Large intestine (tissue), 3 donors: ENCODE results near the gene COQ3. TPM values are rescaled to one million over a fixed set of nuclear protein-coding genes. Genes with fewer than 3 reads are reported as not detected.
A peak's percentile ranks its signal among the peaks of the same experiment; 100 is the strongest.
"Not testable (repeated sequence)": the region's sequence is repeated elsewhere in the genome, so short reads cannot be mapped to it uniquely, and the experiment has no call there.

ENCODE experiments used
- DNase-seq, 2 donors: peaks; one replicate each; pipeline versions ENCODE4 v3.0.0 to v3.0.0-alpha.2; 2013
- H3K27ac ChIP-seq: one replicate; pipeline ENCODE4 v1.5.1; 2013; ENCODE audit warnings: low read length
- H3K27me3 ChIP-seq: 2 replicates; pipeline ENCODE4 v1.6.1; 2013; ENCODE audit warnings: low read length; ENCODE audit not compliant: control insufficient read depth, insufficient read depth
- H3K36me3 ChIP-seq: 2 replicates; pipeline ENCODE4 v1.6.1; 2013; ENCODE audit warnings: low read length; ENCODE audit not compliant: control insufficient read depth, insufficient read depth
- H3K4me1 ChIP-seq: one replicate; pipeline ENCODE4 v1.6.1; 2013; ENCODE audit warnings: low read length; ENCODE audit not compliant: control insufficient read depth, insufficient read depth
- H3K4me3 ChIP-seq: one replicate; pipeline ENCODE4 v1.5.1; 2013; ENCODE audit warnings: low read length
- H3K9me3 ChIP-seq: one replicate; pipeline ENCODE4 v1.6.1; 2013; ENCODE audit warnings: mild to moderate bottlenecking, low read depth, low read length, moderate library complexity; ENCODE audit not compliant: control insufficient read depth
- WGBS: methylation state at CpG from one replicate; pipeline ENCODE4 v1.1.5; 2013; ENCODE audit warnings: low lambda C conversion rate; ENCODE audit not compliant: insufficient coverage; 5-methylcytosine and 5-hydroxymethylcytosine counted together
- polyA plus RNA-seq: library from polyadenylated mRNA; unstranded; fragments of 120-200 nt; gene quantifications from one replicate; pipeline ENCODE4 v1.2.1, GENCODE V29; 2013

Gene COQ3
- polyA plus RNA-seq, 1 donor: 8.2 TPM

DNA sequence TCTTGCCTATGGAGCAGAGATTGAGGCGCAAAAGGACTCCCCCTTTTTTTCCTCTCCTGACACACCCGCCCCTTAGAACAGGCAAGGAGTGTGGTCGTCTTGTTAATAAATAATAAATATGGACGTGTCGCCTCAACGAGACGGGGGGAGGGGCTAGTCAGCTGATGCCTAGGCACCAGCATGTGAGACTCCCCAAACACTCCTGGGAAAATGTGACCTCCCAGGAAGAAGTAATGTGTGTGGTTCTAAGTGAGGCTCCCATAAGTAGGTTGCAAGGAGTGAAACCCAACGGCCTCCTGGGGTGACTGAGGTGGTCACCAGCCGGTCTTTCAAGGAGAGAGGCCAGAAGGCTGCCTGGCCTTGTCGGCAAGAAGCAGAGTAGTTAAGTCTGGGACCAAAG lies 43.4 kb downstream of the COQ3 start:
- H3K36me3 ChIP-seq: no peaks in the 10 kb centered on the region
- peaks cover 5% of the 10 kb centered on the region for H3K4me1 ChIP-seq
- peaks cover 2% of the 10 kb centered on the region for H3K9me3 ChIP-seq
- H3K4me3 ChIP-seq: no peak overlapping the region
- peak in 1 of 2 donors; percentile 26 for DNase-seq
- H3K27me3 ChIP-seq: peaks cover 47% of the 10 kb centered on the region
- no peak overlapping the region for H3K27ac ChIP-seq
- no CpG with 5 or more reads among the region's 10 CpGs for WGBS

DNA sequence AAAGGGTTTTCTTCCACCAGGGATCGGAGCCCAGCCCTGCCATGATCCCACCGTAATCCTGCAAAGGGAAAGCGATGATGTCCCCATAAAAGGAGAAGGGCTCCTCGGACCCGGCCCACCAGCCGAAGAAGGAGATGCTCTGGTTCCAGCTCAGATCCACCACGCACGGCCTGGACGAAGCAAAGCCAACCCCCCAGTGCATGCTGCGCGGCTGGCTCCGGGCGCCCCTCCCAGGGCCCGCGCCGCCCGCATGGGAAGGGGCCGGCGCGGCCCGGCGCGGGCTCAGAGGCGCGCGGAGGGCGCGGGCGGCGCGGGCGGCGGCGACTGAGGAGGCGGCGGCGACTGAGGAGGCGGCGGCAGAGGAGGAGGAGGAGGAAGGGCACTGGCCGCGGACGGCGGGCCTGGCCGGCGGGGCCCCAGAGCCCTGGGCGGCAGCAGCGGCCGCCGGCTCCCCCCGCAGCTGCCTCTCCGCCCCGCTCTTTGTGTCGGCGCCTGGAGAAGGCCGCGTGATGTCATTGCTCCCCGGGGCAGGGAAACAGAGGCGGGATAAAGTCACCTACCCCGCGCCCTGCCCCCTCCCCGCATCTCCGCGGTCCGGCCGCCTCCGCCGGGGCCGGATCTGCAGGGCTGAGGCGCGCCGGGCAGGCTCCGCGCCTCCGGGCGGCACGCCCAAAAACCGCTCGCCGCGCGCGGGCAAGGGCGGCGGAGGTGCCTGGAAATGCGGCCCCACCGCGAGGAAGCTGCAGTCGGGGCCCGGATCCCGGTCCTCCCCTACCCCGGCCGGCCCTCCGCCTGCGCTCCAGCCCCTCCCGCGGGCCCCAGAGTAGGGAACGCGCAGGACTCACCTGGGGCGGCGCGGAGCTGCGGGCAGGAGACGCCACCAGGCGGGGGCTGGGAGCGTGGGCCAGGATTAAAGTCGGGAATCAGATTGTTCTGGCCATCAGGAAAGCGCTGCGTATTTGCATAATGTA lies 44.5 kb downstream of the COQ3 start, which contains the start of gene FAXC:
TSS of gene FAXC (minus strand) at position 504 of the 971 bp plus-strand sequence. CDS start at position 202, 302 bp downstream.
- DNase-seq: peak; percentile 5 to 57
- H3K4me3 ChIP-seq: peak within 1 kb of the TSS; percentile 52
- no peaks in the 10 kb centered on the region for H3K36me3 ChIP-seq
- H3K27ac ChIP-seq: peak within 1 kb of the TSS; percentile 25
- H3K27me3 ChIP-seq: peaks cover 47% of the 10 kb centered on the region
- peaks cover 2% of the 10 kb centered on the region for H3K9me3 ChIP-seq
- no CpG with 5 or more reads among the region's 108 CpGs for WGBS
- peaks cover 5% of the 10 kb centered on the region for H3K4me1 ChIP-seq

DNA sequence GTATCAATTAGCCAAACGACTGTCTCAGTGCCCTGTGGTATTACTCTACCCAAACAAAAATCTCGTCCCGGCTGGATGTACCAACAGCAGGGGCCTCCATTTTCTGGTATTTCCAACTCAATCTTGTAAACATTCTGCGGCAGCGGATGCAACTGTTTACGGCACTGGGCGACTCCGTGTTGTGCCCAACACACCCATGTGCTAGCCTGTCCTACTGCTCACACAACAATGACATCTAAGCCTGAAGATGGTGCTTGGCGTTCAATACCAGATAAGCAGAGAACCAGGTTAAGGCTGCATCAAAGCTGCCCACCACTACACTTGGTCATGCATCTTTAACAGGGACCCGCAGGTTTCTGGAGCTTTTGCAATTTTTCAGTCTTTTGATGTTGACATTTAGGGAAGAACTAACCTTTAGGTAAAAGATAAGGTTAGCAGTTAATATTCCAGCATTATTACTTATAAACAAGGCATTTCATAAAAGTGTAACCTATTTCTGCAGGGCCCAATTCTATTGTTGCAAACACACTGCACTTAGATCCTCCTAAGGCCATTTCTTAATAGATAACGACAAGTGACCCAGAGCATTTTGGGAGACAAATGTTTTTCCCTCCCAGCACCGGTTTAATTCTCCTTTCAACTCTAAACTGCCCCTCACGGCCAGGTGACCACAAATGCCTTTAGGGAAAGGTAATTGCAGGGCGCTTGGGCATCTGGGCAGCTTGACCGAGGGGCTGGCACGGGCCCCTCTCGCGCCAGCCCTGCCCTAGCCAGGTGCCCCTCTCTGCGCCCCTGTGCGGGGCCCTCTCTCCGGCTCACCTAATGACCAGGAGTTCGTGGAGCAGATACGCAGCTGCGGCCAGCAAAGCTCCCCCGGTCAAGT lies 45.5 kb downstream of the COQ3 start:
- Histone ChIP-seq H3K36me3 (no peaks in the 10 kb centered on the region), H3K4me1 (peaks cover 5% of the 10 kb centered on the region), H3K27ac (peak overlapping the region; percentile 25), H3K9me3 (peaks cover 2% of the 10 kb centered on the region), H3K4me3 (peak overlapping the region; percentile 52), H3K27me3 (peaks cover 41% of the 10 kb centered on the region)
- no peak for DNase-seq
- WGBS: no CpG with 5 or more reads among the region's 25 CpGs

DNA sequence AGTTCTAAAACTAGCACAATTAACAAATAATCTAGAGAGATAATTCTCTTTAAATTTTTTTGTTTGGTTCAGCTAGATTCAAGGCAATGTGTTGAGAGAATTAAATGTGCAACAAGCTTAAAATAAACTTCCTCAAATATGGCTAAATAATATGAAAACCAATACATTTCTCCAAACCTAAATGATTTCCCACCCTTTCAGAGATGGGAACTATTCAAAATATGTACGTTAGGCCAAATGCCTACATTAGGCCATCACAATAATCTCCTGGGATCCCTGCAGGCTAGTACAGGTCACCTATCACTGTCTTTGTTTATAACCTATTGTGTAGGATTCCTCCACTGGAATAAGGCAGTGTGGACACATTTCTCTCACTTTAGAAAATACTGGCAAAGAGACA lies 46.2 kb downstream of the COQ3 start:
- WGBS: no CpG with 5 or more reads among the region's 1 CpG
- no peak overlapping the region for H3K4me3 ChIP-seq
- peaks cover 5% of the 10 kb centered on the region for H3K4me1 ChIP-seq
- H3K9me3 ChIP-seq: peaks cover 2% of the 10 kb centered on the region
- DNase-seq: no peak
- no peaks in the 10 kb centered on the region for H3K36me3 ChIP-seq
- H3K27ac ChIP-seq: no peak overlapping the region
- peaks cover 34% of the 10 kb centered on the region for H3K27me3 ChIP-seq

DNA sequence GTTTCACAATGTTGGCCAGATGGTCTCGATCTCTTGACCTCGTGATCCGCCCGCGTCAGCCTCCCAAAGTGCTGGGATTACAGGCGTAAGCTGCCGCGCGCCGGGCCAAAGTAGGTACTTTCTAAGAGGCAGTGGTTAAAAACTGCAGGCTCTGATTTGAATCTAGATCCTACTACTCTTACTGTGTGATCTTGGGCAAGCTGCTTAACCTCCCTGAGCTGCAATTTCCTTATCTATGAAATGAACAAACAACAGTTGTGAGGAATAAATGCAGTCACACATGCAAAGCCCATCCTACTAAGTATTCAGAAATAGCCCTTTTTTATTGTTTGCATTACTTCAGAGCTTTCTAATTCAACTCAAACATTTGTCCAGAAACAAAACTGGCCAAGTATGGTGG lies 47.4 kb downstream of the COQ3 start:
- no peak for DNase-seq
- no peaks in the 10 kb centered on the region for H3K36me3 ChIP-seq
- peaks cover 26% of the 10 kb centered on the region for H3K27me3 ChIP-seq
- no CpG with 5 or more reads among the region's 10 CpGs for WGBS
- H3K27ac ChIP-seq: no peak overlapping the region
- peaks cover 2% of the 10 kb centered on the region for H3K9me3 ChIP-seq
- H3K4me1 ChIP-seq: peaks cover 5% of the 10 kb centered on the region
- H3K4me3 ChIP-seq: no peak overlapping the region

DNA sequence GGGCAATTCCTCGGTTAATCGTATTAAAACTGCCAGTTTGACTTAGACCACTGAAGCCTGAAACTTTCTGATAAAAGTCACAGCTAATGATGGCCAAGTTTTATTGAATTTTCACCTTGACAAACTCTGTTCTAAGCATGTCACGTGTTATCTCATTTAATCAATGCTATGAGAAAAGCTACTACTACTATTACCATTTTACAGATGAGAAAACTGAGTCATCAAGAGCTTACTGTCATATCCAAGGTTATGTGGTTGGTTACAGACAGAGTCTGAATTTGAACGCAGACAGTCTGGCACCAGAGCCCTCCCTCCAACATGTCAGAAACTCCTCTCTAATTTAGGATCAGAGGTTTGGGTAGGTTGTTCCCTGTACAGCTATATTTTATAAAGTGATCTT lies 48.8 kb downstream of the COQ3 start:
- Histone ChIP-seq H3K9me3 (peaks cover 2% of the 10 kb centered on the region), H3K36me3 (no peaks in the 10 kb centered on the region), H3K27me3 (peaks cover 13% of the 10 kb centered on the region), H3K4me1 (no peaks in the 10 kb centered on the region), H3K4me3 (no peak overlapping the region), H3K27ac (no peak overlapping the region)
- no peak for DNase-seq
- 100% methylated on average over 2 of the region's 4 CpGs for whole genome bisulfite sequencing

DNA sequence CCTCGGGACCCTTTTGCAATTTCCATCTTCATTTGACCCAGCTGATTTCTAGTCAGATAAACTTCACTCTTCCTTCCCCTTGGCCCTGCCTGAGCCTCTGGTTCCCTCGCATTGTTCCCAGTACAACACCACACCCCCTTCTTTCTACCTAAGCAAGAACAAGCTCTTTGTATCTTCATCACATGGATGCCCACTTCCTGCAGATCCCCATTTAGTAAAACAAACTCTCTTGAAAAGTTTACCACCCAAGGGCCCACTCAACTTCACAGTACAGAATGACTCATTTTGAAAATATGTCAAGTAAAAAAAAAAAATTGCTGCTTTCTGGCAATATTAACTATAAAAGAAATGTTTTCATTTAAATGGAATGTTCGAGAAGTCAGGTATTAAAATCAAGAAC lies 49.7 kb downstream of the COQ3 start:
- Histone ChIP-seq H3K27ac (no peak overlapping the region), H3K4me3 (no peak overlapping the region), H3K4me1 (no peaks in the 10 kb centered on the region), H3K27me3 (peaks cover 11% of the 10 kb centered on the region), H3K36me3 (no peaks in the 10 kb centered on the region), H3K9me3 (peaks cover 2% of the 10 kb centered on the region)
- WGBS: 60% methylated on average over 1 of the region's 3 CpGs
- no peak for DNase-seq

DNA sequence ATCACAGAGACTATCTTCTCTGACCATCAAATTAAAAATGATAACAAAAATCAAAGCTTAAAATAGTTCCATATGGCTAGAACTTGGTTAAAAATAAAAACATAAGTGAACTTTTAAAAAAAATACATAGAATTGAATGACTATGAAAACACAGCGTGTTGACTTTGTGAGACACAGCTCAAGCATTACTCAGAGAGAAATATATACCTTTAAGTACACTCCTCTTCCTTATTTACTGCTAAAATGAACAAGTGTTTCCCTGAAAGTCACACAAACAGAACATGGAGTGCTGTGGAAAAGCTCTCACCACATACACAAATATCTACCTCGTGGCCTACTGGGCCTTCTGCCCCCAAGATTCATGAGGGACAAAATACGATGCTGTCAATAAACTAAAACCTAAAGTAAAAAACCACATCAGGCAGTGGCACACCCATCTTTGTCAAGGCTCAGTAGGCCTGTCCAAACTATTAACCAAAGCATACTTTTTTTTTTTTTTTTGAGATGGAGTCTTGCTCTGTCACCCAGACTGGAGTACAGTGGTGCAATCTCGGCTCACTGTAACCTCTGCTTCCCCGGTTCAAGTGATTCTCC lies 52.0 kb downstream of the COQ3 start:
- H3K4me1 ChIP-seq: no peaks in the 10 kb centered on the region
- no peaks in the 10 kb centered on the region for H3K9me3 ChIP-seq
- H3K4me3 ChIP-seq: no peak overlapping the region
- no peak for DNase-seq
- WGBS: no CpG with 5 or more reads among the region's 5 CpGs
- H3K27me3 ChIP-seq: peaks cover 5% of the 10 kb centered on the region
- no peak overlapping the region for H3K27ac ChIP-seq
- H3K36me3 ChIP-seq: no peaks in the 10 kb centered on the region

DNA sequence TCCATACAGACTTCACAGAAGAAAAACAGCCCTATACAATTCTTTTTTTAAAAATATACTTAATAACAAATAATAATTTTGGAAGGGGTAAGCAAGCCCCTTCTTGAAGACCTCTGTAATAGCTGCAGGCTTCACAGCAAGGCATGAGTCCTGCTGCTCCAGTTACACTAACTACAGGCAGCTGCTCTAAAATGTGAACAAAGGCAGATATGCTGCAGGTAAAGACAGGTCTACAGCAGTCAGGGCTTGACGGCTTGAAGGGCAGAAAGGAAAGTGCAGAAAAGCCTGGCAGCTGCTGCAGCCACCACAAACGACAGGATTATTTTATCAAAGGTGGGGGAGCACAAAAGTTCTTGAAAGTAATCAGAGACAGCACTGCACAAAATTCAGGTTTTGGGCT lies 55.8 kb downstream of the COQ3 start:
- WGBS: no CpG with 5 or more reads among the region's 2 CpGs
- no peak for DNase-seq
- Histone ChIP-seq H3K27me3 (peaks cover 5% of the 10 kb centered on the region), H3K27ac (no peak overlapping the region), H3K4me3 (no peak overlapping the region), H3K4me1 (no peaks in the 10 kb centered on the region), H3K9me3 (no peaks in the 10 kb centered on the region), H3K36me3 (no peaks in the 10 kb centered on the region)

DNA sequence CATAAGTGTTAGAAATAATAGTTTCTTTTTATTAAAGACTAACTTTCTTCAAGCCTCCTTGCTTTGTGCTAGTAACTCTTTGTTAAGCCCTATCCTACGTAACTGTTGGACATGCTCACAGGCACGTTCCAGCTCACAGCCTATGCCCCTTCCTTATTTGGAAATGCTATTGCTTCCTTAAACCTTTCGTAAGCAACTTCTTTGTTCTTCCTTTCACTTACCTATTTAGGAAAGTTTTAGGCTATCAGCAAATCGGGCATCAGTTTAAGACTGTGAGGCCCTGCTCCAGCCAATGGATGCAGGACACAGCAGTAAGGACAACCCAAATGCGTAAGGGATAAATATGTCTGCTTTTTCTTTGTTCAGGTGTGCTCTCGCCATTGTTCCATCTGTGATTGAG lies 58.7 kb downstream of the COQ3 start:
- not testable (repeated sequence) for DNase-seq, H3K4me3 ChIP-seq, H3K27me3 ChIP-seq, H3K9me3 ChIP-seq, H3K4me1 ChIP-seq, H3K36me3 ChIP-seq, H3K27ac ChIP-seq
- 73% methylated on average over 2 of the region's 6 CpGs for WGBS
